Endothelial cell of umbilical vein (primary cell): ENCODE data around the gene TMEM223. TPM values are rescaled to one million over a fixed set of nuclear protein-coding genes. Genes with fewer than 3 reads are reported as not detected.

Experiments used
- BruUV-seq: library from RNA; stranded (reverse); fragments of 400-500 nt; replicated peaks from 2 replicates; lab custom pipeline; 2021; lab: Mats Ljungman, UMichigan
- CTCF ChIA-PET: fragments of 300-600, 350-600 bp; sonication (Branson Sonifier 250); formaldehyde crosslinking; loops from one replicate; lab custom pipeline; 2021; ENCODE audit warnings: antibody characterized with exemption, inconsistent platforms; lab: Charles Lee
- POLR2A ChIA-PET: fragments of 300-600, 350-600 bp; sonication (Branson Sonifier 250); formaldehyde crosslinking; loops from one replicate; lab custom pipeline; 2021; ENCODE audit warnings: antibody characterized with exemption, inconsistent platforms; lab: Charles Lee
- DNase-seq: peaks from one replicate; pipeline ENCODE4 v3.0.0-alpha.2; 2011; ENCODE audit warnings: low read depth, low spot score
- FAIRE-seq: peaks from 2 replicates; lab custom pipeline; 2011; peaks lifted over from hg19 to GRCh38; lab: Jason Lieb, UNC
- H2AFZ ChIP-seq: 2 replicates; pipeline ENCODE4 v1.6.0; 2012; ENCODE audit warnings: low read depth, low read length, control low read depth, inconsistent platforms
- H3K27ac ChIP-seq: 2 replicates; pipeline ENCODE4 v1.5.1; 2011; ENCODE audit warnings: low read depth, mild to moderate bottlenecking, control low read depth, low read length, moderate library complexity; ENCODE audit not compliant: insufficient read depth
- H3K27me3 ChIP-seq, 2 experiments: 2 replicates each; pipeline versions ENCODE4 v1.6.0 to v1.6.1; 2011; ENCODE audit warnings: low read length in 2 of 2, mixed read lengths in 1 of 2; ENCODE audit not compliant: control insufficient read depth in 2 of 2, insufficient read depth in 2 of 2
- H3K36me3 ChIP-seq, 2 experiments: 2 replicates in 1 of 2; 3 replicates in 1 of 2; pipeline ENCODE4 v1.5.1; 2011; ENCODE audit warnings: low read length in 2 of 2, mild to moderate bottlenecking in 1 of 2, moderate library complexity in 1 of 2; ENCODE audit not compliant: control insufficient read depth in 2 of 2, insufficient read depth in 2 of 2; ENCODE audit errors: extremely low read depth in 1 of 2
- H3K4me1 ChIP-seq: 3 replicates; pipeline ENCODE4 v1.5.1; 2011; ENCODE audit warnings: mild to moderate bottlenecking, low read length; ENCODE audit not compliant: control insufficient read depth, insufficient read depth; ENCODE audit errors: extremely low read depth
- H3K4me2 ChIP-seq: 2 replicates; pipeline ENCODE4 v1.6.1; 2011; ENCODE audit warnings: low read length, control low read depth, mixed read lengths; ENCODE audit not compliant: insufficient read depth
- H3K4me3 ChIP-seq, 3 experiments: fragments of 200-600 bp in 1 of 3; sonication (generic), shearing (Covaris generic) in 1 of 3; replicated peaks in 1 of 3; 2 replicates each; pipeline ENCODE4 v1.5.1; 2011 to 2016; ENCODE audit warnings: control low read depth in 3 of 3, low read length in 3 of 3, mild to moderate bottlenecking in 2 of 3, inconsistent platforms in 1 of 3, low read depth in 1 of 3, moderate library complexity in 1 of 3; ENCODE audit not compliant: insufficient read depth in 1 of 3
- H3K79me2 ChIP-seq: 2 replicates; pipeline ENCODE4 v1.6.0; 2012; ENCODE audit warnings: low read length, inconsistent platforms; ENCODE audit not compliant: control insufficient read depth, insufficient read depth
- H3K9ac ChIP-seq: replicated peaks from 2 replicates; pipeline ENCODE3; 2011; ENCODE audit warnings: low read length, control low read depth; ENCODE audit not compliant: insufficient read depth; ENCODE audit errors: extremely low read depth
- H3K9me1 ChIP-seq: replicated peaks from 3 replicates; pipeline ENCODE4 v1.6.0; 2011; ENCODE audit warnings: mild to moderate bottlenecking, low read length; ENCODE audit not compliant: control insufficient read depth, insufficient read depth; ENCODE audit errors: extremely low read depth
- H3K9me3 ChIP-seq: replicated peaks from 2 replicates; pipeline ENCODE4 v1.5.1; 2012; ENCODE audit warnings: low read length, inconsistent platforms; ENCODE audit not compliant: control insufficient read depth, insufficient read depth
- H4K20me1 ChIP-seq: replicated peaks from 2 replicates; pipeline ENCODE3; 2011; ENCODE audit warnings: mild to moderate bottlenecking, low read length; ENCODE audit not compliant: control insufficient read depth, insufficient read depth; ENCODE audit errors: extremely low read depth
- CTCF ChIP-seq, 2 donors: IDR thresholded peaks; 1 replicate in 1 of 2; 2 replicates in 1 of 2; pipeline ENCODE4 v1.5.1; 2011; ENCODE audit warnings: low read length in 2 of 2, mild to moderate bottlenecking in 2 of 2, moderate library complexity in 2 of 2, control low read depth in 1 of 2, inconsistent platforms in 1 of 2, low read depth in 1 of 2; ENCODE audit not compliant: insufficient read depth in 1 of 2; ENCODE audit errors: extremely low read depth in 1 of 2
- EZH2 ChIP-seq: IDR thresholded peaks from 2 replicates; pipeline ENCODE4 v1.6.1; 2012; ENCODE audit warnings: borderline replicate concordance, low read depth, mild to moderate bottlenecking, moderate library complexity, low read length, inconsistent platforms; ENCODE audit not compliant: severe bottlenecking
- FOS ChIP-seq: IDR thresholded peaks from 2 replicates; pipeline ENCODE4 v1.6.1; 2011; ENCODE audit warnings: mild to moderate bottlenecking, low read length, moderate library complexity, borderline replicate concordance; ENCODE audit not compliant: insufficient read depth
- GATA2 ChIP-seq: IDR thresholded peaks from 2 replicates; pipeline ENCODE4 v1.7.0; 2011; ENCODE audit warnings: low read depth, mild to moderate bottlenecking, moderate library complexity, mixed read lengths, low read length; ENCODE audit not compliant: insufficient read length, insufficient read depth
- JUN ChIP-seq: IDR thresholded peaks from 2 replicates; pipeline ENCODE4 v1.6.1; 2011; ENCODE audit warnings: borderline replicate concordance, low read depth; ENCODE audit not compliant: insufficient read length, insufficient read depth
- MAX ChIP-seq: IDR thresholded peaks from 2 replicates; pipeline ENCODE4 v1.6.1; 2011; ENCODE audit not compliant: insufficient read depth, insufficient read length
- MYC ChIP-seq: IDR thresholded peaks from one replicate; pipeline ENCODE4 v1.6.1; 2011; ENCODE audit warnings: mild to moderate bottlenecking, low read depth, low read length
- POLR2A ChIP-seq: IDR thresholded peaks from 2 replicates; pipeline ENCODE4 v1.6.1; 2012; ENCODE audit warnings: low read depth, mild to moderate bottlenecking, control low read depth, low read length
- POLR2AphosphoS5 ChIP-seq: IDR thresholded peaks from 2 replicates; pipeline ENCODE4 v1.6.1; 2012; ENCODE audit warnings: low read depth, mild to moderate bottlenecking, control low read depth, low read length, moderate library complexity; ENCODE audit not compliant: insufficient read depth
- dilution Hi-C: fragments of 300-500 bp; cut with MboI; formaldehyde crosslinking; loops from one replicate; pipeline ENCODE4 v1.15.0; 2019; ENCODE audit warnings: low sequenced_read_pairs; ENCODE audit not compliant: extremely low pct_ligation_motif_present
- intact Hi-C: fragments of 100-400 bp; cut with micrococcal nuclease; formaldehyde crosslinking; loops from one replicate; pipeline ENCODE4 v1.10.0; 2022
- polyA plus RNA-seq, 4 experiments: library from polyadenylated mRNA; depleted of rRNA in 3 of 4; stranded (reverse) in 3 of 4; unstranded in 1 of 4; fragments of >200 nt; gene quantifications; 2 replicates each; pipeline versions ENCODE4 v1.2.1 to v1.2.3, GENCODE V29; 2011 to 2012; ENCODE audit warnings: missing spikeins in 1 of 4
- total RNA-seq: library from RNA; stranded (reverse); gene quantifications from 2 replicates; pipeline ENCODE4 v1.2.3, GENCODE V29; 2021

Gene TMEM223
- total and polyA plus RNA-seq, 2 donors (not counting 3 experiments of a cell fraction or from before 2014, with no cell fraction given): 11.8 to 26.7 TPM

- ChIA-PET POLR2A (interaction anchor here (0.5 to 1.0 kb wide), 3 partner anchors 11 to 46 kb away, joined by 3 to 4 read pairs (median 4); no protein-coding TSS in a partner anchor), CTCF (interaction anchor here (3.9 kb wide), 1 partner anchor 8 kb away, joined by 21 read pairs; no protein-coding TSS in a partner anchor)
- Histone ChIP-seq H3K9ac (no peak overlapping the region), H3K4me3 (no peak overlapping the region), H2AFZ (no peak overlapping the region), H3K79me2 (peaks cover 18% of the 10 kb centered on the region), H3K27me3 (no peaks in the 10 kb centered on the region), H3K27ac (no peak overlapping the region), H3K4me1 (peaks cover 11% of the 10 kb centered on the region), H3K9me1 (no peaks in the 10 kb centered on the region), H4K20me1 (no peaks in the 10 kb centered on the region), H3K36me3 (peaks cover 32 to 59% of the 10 kb centered on the region in 2 experiments), H3K9me3 (no peaks in the 10 kb centered on the region), H3K4me2 (no peak overlapping the region)
- FAIRE-seq (peak; percentile 33), DNase-seq (no peak)
- intact Hi-C loops (no loop called here), dilution Hi-C loops (no loop called here)
- TF ChIP-seq MYC: no peak
- TF ChIP-seq FOS: no peak
- no peak for TF ChIP-seq MAX
- BruUV-seq: no TSS peak
Measured at GRCh38 chr11:62794201-62794775, 2.5 kb upstream of the TMEM223 start.

- no peak for FAIRE-seq
- ChIA-PET CTCF (no interaction called here), POLR2A (interaction anchor here (1.1 to 1.2 kb wide), 2 partner anchors 21 to 49 kb away, joined by 3 to 6 read pairs; partner anchors contain the start of gene TAF6L)
- H2AFZ ChIP-seq: no peak overlapping the region
- H3K9me1 ChIP-seq: no peaks in the 10 kb centered on the region
- TF ChIP-seq GATA2 (no peak), MAX (no peak), MYC (no peak), POLR2A (no peak), CTCF (IDR thresholded peaks at IDR 0.05; ENCODE audit: extremely low read depth in 1 of 2, insufficient read depth in 1 of 2, low read depth in 1 of 2, low read length in 2 of 2) (no peak), EZH2 (no peak), FOS (no peak), POLR2AphosphoS5 (no peak), JUN (no peak)
- H3K4me2 ChIP-seq: no peak overlapping the region
- H3K27me3 ChIP-seq: no peaks in the 10 kb centered on the region
- H3K9ac ChIP-seq: no peak overlapping the region
- dilution Hi-C loops (no loop called here), intact Hi-C loops (loop anchor here (1.0 to 2.0 kb wide), 2 partner anchors 40 to 65 kb away; partner anchors contain the start of genes HNRNPUL2, STX5 and TEX54)
- BruUV-seq: no TSS peak
- DNase-seq: no peak
- no peaks in the 10 kb centered on the region for H3K9me3 ChIP-seq
- peaks cover 11% of the 10 kb centered on the region for H3K4me1 ChIP-seq
- H3K79me2 ChIP-seq: peaks cover 27% of the 10 kb centered on the region
- H3K27ac ChIP-seq: peak overlapping the region; percentile 54
- no peaks in the 10 kb centered on the region for H4K20me1 ChIP-seq
- H3K36me3 ChIP-seq: peaks cover 23 to 45% of the 10 kb centered on the region in 2 experiments
- H3K4me3 ChIP-seq: peak overlapping the region in 1 of 3 experiments; percentile 65
Measured at GRCh38 chr11:62792202-62792575, 383 bp upstream of the TMEM223 start.
